ENCODE measurements around the gene CCDC77.

The CCDC77 gene

GRCh38 chr12:454833-455232 is 53.4 kb downstream of the CCDC77 start:
- no peak for DNase-seq

DNA sequence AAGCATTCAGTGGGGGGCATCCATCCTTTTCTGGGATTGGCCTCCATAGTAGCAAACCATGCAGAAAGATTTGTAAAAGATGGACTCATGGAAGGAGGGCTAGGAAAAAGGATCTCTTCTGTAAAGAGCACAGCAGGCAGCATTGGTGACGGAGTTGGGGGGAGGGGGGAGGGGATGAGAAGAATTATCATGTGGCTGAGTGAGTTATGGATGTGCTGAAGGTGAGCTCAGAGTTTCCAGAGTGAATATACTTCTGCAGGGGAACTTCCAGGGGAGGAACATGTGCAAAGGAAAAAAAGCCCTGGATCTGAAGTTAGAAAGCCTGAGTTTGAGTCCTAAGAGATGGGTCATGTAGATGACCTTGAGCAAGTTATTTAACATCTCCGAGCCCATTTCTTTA is 54.4 kb downstream of the CCDC77 start:
- DNase-seq, result no peak

DNA sequence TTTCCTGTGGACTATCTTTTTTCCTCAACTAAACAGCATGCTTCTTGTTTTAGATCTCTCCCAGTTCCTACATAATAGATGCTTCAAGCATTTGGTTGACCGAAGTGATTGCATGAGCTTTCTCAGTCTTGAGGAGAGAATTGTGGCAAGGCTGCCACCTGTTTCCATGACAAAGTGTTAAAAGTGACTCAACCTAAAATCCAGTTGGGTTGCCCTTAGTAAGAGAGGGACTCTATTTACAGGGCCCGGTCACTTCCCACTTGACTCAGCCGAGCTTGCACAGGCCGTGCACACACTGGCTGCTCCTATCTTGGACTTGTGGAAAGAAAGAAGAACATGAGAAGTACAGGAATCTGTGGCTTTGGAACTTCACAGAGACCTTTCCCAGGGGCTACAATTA is 56.2 kb downstream of the CCDC77 start:
- DNase-seq, result peak; percentile 12

GRCh38 chr12:459050-459429 is 57.6 kb downstream of the CCDC77 start:
- no peak for DNase-seq

- DNase-seq, result peak; percentile 41
These were observed 58.2 kb downstream of the CCDC77 start, which contains the start of gene B4GALNT3 for GRCh38 chr12:459430-460258. Gene B4GALNT3 (plus strand): TSS chr12:459939. CDS start chr12:460377, 438 bp downstream.

- DNase-seq, result peak; percentile 50
These were observed 59.1 kb downstream of the CCDC77 start for GRCh38 chr12:460261-461230.

- DNase-seq, result no peak
These were observed 60.0 kb downstream of the CCDC77 start for GRCh38 chr12:461425-461824.

DNA sequence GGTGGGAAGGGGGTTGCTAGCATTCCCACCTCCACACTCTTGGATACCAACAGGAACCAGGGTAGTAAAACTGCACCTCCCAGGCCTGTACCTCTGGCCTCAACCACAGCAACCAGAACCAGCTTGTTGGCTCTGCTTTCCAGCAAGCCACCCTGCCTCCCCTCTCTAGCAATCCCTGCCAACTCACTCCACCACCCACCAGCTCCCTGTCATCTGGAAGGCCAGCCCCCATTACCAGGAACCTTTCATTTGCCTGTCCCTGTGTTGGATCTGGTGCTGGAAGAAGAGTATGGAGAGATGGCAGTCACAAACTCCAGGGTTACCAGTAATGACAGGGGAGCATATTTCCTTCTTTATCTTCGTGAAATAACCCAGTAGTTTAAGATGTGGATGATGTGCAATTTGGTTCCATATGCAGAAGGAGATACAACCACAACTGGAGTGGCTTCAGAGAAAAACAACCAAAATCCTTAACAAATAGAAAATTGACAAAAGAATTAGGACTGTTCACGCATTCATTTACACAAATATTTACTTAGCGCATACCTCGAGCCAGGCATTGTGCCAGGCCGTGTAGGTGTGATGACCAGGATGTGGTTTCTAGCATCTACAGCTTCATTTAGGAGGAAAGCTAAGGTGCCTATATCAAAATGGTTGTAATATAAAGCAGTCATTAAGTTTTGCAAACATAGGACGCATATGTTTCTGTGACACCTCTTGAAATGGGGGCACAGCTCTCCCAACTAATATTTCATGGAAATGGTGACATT is 61.7 kb downstream of the CCDC77 start:
- DNase-seq, result no peak

GRCh38 chr12:464484-465267 is 63.2 kb downstream of the CCDC77 start:
- no peak for DNase-seq

GRCh38 chr12:466039-466438 is 64.6 kb downstream of the CCDC77 start:
- no peak for DNase-seq

DNA sequence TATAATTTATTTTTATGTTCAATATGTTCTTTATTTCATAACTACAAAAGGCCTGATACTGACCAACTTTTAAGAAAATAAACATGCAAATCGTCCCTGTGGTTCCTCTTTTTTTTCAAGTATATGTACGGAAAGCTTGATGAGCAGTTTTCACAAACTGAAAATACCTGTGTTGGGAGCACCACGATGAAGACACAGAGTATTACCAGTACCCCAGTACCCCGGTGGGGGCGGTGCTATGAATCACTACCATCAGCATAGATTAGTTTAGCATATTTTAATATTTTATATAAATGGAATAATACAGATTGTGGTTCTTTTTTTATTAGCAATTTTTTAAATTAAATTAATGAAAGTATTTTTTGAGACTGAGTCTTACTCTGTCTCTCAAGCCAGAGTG is 65.3 kb downstream of the CCDC77 start:
- no peak for DNase-seq

GRCh38 chr12:467591-467990 is 66.1 kb downstream of the CCDC77 start:
- no peak for DNase-seq

DNA sequence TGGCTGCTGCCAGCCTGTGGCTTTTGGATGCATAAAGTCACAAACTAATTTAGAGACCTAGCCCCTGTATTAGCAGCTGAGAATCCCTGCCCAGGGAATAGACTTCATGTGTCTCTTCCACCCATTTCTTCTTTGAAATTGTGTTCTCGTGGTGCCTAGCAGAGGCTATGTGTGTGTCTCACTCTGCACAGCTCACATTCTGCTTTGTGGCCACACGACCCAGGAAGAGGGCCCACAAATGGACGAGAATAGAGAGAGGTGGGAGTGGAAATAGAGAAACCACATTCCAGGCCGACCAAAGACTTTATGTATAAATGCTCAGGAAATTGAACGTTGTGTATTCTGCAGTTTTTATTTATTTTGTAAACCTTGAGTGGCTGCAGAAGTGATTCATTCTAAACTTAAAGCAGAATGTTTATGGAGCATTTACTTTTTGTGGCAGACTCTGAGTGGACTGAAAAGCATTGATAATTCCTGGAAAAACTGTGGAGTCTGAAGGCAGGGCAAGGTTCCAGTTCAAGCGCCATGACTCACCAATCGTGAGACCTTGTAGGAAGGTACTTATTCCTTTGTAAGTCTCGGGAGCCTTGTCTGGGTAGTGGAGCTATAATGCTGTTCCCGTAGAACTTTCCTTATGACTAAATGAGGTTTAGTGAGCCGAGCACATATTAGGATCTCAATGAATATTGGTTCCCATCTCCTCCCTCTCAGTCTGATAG is 67.4 kb downstream of the CCDC77 start:
- no peak for DNase-seq

DNA sequence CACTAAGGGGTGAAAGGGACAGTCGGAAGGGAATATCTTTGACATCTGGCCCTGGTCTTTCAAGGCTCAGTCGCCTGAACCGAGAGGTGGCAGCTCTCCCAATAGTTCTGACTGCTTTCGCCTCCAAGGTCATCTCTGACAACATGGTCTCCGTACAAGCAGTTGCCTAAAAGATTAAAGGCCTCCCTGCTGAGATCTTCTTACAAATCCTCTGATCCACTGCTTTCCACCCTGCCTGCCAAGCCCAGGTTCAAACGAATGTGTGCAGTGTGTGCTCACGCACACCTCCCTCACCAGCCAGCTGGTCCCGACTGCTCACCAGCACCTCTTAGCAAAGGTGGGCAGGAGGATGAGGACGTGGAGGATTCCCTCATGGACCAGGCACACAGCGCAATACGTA is 68.7 kb downstream of the CCDC77 start:
- DNase-seq, result no peak

- no peak for DNase-seq
These were observed 71.8 kb downstream of the CCDC77 start for GRCh38 chr12:473198-473597.

DNA sequence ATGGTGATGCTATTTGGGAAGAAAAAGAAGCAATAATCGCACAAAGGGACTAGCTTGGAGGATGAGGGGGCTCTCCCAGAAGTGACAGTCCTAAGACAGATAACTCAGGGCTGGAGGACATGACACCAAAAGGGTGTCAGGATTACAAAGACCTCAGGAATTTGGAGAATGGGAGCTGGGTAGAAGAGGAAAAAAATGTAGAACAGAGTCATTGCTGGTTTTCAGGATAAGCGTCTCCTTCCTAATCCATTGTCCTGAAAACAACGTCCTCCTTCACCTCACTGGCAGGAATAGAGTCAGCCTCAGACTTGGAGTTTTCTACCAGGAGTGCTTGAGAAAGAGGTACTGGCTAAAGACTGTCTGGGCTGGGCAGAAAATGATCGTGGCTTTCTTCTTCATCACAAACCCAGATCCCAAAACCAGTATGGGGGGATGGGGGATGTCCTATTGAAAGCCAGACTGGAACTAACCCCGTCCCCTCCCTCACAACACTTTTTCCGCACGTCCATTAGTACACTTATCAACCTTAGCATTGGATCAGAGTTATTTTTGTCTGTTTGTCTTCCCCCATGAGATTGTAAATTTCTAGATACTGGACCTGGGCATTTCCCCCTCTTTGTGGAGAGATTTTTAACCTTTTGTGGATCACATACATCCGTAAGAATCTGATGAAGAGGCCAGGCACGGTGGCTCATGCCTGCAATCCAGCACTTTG is 72.6 kb downstream of the CCDC77 start:
- DNase-seq, result no peak

DNA sequence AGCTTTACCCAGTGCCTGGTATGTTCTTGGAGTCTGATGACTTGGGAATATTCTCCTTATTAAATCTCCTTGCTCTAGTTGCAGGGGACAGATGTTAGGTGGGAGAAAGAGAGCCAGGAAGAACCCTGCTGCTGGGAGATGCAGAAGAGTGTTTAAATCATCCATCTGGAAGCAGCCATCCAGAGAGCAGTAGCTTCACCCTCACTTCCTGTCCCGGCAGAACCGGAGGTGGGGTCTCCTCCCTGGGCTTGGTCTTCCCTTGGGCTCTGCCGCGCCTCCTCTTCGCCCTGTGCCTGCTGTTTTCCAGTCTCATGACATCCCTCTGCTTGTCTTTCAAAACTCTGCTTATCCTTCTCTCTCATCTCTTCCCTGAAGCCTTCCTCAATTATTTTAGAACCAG is 73.8 kb downstream of the CCDC77 start:
- DNase-seq, result no peak

DNA sequence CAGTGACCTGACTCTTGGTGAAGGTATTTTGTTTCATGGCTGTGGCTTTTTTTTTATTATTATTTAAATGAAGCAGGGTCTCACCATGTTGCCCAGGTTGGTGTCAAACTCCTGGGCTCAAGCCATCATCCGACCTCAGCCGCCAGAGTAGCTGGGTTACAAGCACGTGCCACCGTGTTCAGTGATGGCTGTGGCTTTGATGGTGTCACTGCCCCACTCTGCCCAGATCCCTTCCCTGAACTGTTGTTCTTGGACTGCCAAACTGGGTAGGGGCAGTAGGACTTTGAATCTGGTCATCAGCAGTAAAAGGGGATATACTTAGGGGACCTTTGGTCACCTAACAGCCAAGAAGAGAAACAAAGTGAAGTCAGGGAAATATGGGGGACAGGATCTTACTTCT is 77.7 kb downstream of the CCDC77 start:
- no peak for DNase-seq

DNA sequence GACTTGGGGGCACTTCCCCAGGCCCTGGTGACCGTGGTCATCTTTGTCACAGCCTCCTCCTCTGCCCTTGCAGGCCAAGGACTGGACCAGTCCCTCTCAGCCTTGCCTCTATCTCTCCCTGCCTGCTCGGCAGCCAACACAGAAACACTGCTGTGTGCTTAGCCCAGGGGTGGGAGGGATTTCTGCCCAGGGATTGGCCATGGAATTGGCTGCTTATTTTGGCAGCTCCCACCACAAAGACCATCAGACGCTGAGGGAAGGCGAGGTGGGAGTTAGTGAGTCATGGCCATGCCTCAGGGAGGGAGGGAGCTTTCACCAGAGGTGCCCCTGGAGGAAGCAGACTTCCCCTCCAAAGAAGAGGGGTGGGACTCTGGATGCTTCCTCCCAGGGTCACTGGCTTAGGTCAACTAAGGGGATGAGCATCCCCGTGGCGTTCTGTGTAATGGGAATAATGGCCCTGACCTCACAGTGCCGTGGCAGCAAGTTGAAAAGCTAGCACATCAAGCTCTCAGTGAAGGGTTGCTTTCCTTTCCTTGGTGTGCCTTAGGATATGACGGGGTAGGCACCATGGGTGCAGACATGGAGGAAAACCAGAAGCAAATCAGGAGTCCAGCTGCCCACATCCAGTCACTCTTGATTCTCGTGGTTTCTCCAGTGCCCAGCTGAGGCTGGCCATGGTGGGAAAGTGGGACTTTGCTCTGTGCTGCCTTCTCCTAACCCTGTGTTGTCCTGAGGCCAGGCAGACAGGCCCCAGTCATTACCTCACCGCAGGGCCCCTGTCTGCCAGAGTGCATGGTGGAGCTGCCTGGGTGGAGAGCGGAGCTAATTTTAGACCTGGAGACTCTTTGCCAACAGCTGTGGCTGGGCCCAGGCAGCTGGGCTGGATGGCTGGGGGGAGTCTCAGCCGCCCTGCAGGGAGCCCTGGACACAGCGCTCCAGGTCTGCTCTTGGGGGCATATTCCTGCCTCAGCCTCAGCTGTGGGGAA is 79.7 kb downstream of the CCDC77 start:
- no peak for DNase-seq

DNA sequence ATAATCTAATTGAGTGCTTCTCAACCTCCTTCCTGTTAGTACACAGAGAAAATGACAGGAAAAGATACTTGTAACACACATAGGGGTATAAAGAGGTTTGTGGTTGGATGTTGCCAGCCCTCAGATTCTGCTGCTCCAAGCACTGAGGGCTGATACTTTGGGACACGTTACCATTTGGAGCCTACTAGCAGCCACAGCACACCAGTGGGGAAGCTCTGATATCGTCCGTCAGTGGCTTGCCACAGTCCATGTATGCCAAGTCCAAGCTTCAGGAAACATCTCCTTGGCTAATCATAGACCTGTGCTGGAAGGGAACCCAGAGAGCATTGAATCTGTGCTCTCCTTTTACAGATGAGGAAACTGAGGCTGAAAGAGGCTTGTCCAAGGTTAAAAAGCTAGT is 80.6 kb downstream of the CCDC77 start:
- DNase-seq, result no peak

All from activated CD4-positive, alpha-beta T cell treated with anti-CD3 and anti-CD28 coated beads for 48 hours (primary cell).